ENCODE data around the gene UIMC1.

Gene UIMC1

DNA sequence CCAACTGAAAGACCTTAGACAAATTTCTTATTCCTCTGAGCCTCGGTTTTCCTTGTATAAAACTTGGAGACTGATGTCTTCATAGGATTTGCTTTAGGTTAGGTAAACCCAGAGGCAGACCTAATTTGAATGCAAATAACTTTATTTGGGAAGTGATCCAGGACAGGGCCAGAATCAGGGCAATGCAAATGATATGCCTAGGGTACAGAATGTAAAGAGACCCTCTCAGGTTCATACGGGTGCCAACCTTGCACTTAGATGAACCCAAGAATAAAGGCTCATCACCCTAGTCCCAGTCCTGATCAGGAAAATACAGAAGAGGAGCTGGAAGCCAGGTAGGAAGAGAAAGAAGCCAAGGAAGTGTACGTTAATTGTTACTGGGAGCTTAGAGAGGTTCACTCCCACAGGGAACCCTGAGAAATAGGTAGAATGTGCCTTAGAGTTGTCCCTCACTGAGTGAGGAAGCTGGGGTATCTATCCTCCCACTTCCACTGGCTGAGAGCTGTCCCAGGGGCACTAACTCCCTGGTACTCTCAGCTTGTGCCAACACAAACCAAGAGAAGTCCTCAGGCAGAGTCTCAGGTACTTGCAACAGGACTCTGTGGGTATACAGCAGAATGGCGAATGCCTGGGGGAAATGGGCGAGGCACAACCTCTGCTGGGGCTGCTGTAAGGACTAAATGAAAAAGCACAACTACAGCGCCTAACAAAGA is 104.3 kb downstream of the UIMC1 start:
- DNase-seq (ENCODE audit: low read depth) = no peak

DNA sequence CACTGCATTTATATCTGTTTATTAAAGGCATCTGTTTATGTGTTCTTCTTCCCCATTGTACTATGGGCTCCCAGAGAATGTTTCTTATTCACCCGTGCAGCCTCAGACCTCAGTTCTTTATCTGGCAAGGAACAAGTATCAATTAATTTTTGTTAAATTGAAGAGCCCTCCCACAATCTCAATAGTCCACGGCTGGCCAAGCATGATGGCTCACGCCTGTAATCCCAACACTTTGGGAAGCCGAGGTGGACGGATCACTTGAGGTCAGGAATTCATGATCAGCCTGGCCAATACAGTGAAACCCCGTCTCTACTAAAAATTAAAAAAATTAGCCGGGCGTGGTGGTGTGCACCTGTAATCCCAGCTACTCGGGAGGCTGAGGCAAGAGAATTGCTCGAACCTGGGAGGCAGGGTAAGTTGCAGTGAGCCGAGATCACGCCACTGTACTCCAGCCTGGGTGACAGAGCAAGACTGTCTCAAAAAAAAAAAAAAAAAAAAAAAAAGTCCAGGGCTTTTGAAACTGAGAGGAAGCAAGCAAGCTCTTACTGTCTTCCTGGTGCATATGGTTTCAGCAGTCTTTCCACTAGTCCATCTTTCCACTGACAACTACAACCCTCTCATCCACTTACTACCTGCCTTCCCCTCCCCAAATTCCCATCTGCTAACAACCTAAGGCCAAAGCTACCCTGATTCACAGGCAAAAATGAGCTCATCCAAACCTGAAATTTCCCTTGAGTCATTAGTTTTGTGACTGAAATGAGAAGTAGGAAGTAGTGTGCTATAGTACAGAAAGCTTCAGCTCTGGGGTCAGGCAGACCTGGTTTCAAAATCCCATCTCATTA is 105.1 kb downstream of the UIMC1 start:
- DNase-seq (ENCODE audit: low read depth) = no peak

- DNase-seq (ENCODE audit: low read depth) = no peak
These were observed 105.8 kb downstream of the UIMC1 start for GRCh38 chr5:176900780-176901204.

DNA sequence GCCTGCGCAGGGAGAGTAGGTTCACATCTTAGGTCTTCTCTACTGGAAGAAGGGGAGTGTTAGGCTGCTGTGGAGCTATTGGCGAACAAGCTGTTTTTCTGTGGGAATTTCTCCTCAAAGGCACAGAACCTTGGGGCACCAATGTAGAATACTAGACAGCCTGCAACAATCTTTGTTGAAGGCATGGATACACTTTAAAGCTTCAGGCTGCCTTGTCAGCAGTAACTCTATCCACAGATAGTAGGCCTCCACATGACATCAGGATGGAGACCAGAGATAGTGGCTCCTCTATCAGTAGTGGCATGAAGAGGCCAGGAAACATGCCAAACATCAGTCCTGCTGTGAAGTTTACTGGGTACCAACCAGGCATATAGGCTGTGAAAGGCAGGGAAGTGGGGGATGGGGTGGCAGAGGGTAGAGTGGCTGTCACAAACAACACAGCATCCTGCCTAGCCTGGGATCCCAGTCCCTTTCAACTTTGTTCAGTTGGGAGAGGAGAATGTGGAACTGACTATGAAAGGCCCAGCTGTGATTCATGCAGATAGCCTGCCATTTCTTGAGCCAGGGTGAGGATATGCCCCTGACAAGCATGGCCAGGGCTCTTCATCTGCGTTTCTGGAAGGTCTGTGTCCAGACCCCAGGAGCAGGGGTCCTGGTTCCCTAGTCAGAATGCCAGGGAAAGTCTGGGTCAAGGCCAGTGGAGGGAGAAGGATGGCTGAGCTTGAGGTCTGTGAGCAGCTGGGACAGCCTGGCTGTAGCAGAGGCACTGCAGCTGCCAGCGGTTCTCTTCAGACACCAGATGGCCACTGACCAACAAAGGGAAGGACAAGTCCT is 106.4 kb downstream of the UIMC1 start:
- DNase-seq (ENCODE audit: low read depth) = no peak

GRCh38 chr5:176899296-176899891 is 107.2 kb downstream of the UIMC1 start, which contains the start of gene HK3:
TSS of gene HK3 (minus strand) at chr5:176899346. CDS start at chr5:176896159, 3,187 bp downstream.
- no peak for DNase-seq (ENCODE audit: low read depth)

DNA sequence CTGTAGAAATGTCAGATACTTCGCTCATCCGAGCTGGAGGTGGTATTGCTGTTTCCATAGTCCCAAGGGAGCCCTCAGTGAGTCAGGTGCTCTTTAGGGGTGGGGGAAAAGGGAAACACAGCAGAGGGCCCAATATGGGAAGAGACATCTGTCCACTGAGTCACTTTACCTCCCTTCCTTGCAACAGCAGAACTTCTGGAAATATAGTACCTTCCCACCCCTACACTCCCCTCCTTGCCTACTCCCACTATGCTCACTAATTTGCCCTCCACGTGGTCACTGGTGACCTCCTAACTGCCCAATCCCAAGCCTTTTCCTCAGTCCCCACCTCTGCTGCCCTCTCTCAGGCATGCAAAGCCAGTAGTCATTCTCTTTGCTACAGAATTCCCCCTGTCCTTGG is 109.3 kb downstream of the UIMC1 start:
- no peak for DNase-seq (ENCODE audit: low read depth)

DNA sequence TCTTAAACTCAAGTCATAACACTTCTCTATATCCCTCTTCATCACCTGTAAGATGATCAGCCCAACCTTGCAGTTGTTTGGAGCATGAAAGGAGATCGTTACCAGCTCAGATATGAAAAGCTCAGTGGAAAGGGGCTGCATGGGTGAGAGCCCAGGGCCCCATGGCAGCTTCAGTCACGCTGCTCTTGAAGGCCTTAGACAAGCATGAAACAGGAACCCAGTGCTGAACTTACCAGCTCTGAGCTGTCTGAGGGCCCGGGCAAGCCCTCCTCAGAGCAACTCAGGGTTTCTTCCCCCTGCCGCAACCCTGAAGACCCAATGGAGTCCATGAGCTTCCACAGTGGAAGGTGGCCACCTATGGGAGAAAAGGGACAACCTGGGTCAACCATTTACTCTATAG is 110.7 kb downstream of the UIMC1 start:
- DNase-seq (ENCODE audit: low read depth) = no peak

- no peak for DNase-seq (ENCODE audit: low read depth)
These were observed 112.3 kb downstream of the UIMC1 start for GRCh38 chr5:176894298-176894697.

- no peak for DNase-seq (ENCODE audit: low read depth)
These were observed 113.9 kb downstream of the UIMC1 start for GRCh38 chr5:176892663-176893062.

DNA sequence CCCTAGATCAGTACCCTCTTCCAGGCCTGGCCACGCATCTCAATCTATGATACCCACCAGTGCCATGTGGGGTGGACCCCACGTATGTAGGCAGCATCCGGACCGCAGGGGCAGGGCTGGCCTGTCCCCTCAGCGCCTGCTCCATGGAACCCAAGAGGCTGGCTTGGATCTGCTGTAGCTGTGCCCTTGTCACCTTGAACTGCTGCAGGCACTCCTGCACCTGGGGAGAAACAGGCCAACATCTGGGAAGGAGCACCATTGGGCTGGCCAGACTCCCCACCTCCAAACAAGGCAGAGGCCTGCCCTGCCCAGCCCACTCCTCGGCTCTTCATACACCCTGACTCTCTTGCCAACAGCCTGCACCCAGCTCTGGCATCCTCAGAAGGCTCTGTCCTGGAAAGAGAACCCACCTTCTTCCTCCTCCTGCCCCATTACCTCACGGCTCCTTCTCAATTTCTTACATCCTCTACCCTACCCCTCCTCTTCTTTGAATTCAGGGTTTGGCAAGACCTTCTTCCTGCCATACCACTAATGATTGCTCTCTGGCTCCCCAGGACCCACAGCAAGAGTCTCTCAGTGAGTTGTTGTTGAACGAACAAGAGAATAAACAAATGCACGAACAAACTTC is 115.1 kb downstream of the UIMC1 start:
- no peak for DNase-seq (ENCODE audit: low read depth)

GRCh38 chr5:176890455-176891330 is 115.9 kb downstream of the UIMC1 start:
- no peak for DNase-seq (ENCODE audit: low read depth)

GRCh38 chr5:176889321-176890280 is 117.0 kb downstream of the UIMC1 start:
- DNase-seq (ENCODE audit: low read depth) = no peak

DNA sequence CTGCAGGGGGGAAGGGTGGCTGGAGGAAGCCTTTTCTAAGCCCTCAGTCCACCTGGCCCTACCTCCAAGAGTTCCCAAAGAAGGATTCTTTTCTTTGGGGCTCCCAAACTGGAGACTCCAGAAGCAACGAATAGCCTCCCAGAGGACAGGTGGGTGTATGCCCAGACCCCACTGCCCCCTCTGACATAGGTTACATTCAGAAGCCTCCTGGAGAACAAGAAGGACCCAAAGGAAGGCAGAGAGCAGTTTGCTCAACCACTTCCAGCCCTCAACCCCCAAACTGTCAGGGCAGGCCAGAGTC is 117.8 kb downstream of the UIMC1 start:
- DNase-seq (ENCODE audit: low read depth) = no peak

DNA sequence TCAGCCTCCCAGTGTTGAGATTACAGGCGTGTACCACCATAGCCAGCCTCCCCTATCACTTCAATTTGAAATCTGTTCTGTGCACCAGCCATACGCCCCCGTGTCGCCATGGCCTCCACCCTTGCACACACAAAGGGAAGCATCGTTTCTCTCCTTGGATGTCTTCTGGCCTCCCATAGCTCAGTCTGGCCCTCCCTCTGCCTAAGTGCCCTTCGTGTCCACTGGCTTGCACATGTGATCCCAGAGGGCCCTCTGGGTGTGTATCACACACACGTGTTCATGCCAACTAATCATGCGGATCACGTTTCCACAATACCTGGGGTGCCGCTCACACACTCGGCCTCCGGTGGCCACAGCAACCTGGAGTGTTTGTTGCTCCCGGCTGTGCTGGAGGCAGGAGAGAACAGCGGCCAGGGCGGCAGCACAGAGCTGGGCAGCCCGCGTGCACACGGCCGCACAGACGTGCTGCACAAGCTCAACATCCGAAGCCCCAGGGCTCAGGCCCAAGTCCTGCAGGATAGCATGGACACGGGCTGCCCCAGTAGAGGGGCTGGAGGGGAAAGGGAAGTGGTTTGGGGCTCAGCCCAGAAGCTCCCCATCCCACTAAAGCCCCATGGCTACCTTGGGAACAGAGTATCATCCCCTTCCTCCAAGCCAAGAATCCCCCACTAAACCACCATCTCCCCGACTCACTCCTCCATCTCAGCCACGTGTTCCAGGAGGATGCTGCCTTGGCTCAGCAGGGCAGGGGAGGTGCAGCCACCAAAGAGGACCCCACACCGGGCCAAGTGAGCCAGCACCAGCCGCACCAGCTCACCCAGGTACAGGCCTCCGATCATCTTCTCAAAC is 118.3 kb downstream of the UIMC1 start:
- DNase-seq (ENCODE audit: low read depth) = no peak

DNA sequence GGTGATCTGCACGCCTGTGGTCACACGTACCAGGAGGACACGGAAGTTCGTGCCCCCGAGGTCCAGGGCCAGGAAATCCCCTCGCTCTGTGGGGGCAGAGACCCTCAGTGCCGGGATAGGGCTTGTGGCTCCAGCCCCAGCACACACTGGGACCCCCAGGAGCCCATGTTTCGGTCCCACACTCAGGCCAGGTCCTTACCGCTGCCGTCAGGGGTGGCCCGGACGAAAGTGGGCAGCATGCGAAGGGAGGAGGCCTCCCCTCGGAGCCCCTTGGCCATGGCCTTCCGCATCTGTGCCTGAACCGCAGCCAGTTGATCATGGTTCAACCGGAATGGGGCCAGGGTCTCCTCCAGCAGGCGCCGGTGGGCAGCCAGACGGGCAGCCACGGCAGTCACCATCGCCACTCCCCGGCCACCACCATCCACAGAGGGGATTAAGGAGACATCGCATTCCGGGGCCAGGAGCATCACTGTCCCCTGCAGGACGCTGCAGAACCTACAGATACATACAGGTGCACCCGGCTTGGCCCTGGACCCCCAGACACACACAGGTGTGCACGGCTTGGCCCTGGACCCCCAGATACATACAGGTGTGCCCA is 119.2 kb downstream of the UIMC1 start:
- no peak for DNase-seq (ENCODE audit: low read depth)

GRCh38 chr5:176886336-176887251 is 120.0 kb downstream of the UIMC1 start:
- DNase-seq (ENCODE audit: low read depth) = no peak

GRCh38 chr5:176884571-176884890 is 122.0 kb downstream of the UIMC1 start:
- DNase-seq (ENCODE audit: low read depth) = no peak

Measured in CMK (cell line).